K562 (cell line): ENCODE measurements around the gene STX1B. TPM values are rescaled to one million over a fixed set of nuclear protein-coding genes. Genes with fewer than 3 reads are reported as not detected.
A peak's percentile ranks its signal among the peaks of the same experiment; 100 is the strongest.

Experiments
- AFF1 ChIP-seq, 2 experiments: fragments of 450-650 bp; IDR thresholded peaks; 2 replicates each; pipeline ENCODE4 v1.6.1; 2018; ENCODE audit warnings: mild to moderate bottlenecking in 2 of 2, low read depth in 1 of 2; ENCODE audit not compliant: partially characterized antibody in 2 of 2
- ATF3 ChIP-seq, 2 experiments: fragments of 450-650 bp in 1 of 2; sonication (generic) in 1 of 2; formaldehyde crosslinking in 1 of 2; IDR thresholded peaks in 1 of 2; conservative IDR thresholded peaks in 1 of 2; 2 replicates each; pipeline versions ENCODE4 v1.6.1 to v1.8.1; 2016 to 2023; ENCODE audit warnings: mild to moderate bottlenecking in 2 of 2, moderate library complexity in 2 of 2, inconsistent platforms in 1 of 2, missing genetic modification reagents in 1 of 2
- ATF7 ChIP-seq: fragments of 450-650 bp; IDR thresholded peaks from 2 replicates; pipeline ENCODE4 v1.7.1; 2014; ENCODE audit warnings: mild to moderate bottlenecking, moderate library complexity
- DDX20 ChIP-seq: fragments of 450-650 bp; IDR thresholded peaks from 2 replicates; pipeline ENCODE4 v1.6.1; 2016; ENCODE audit warnings: missing genetic modification characterization, low read depth, mild to moderate bottlenecking, missing compliant biosample characterization, moderate library complexity
- EP300 ChIP-seq: IDR thresholded peaks from 2 replicates; pipeline ENCODE4 v1.6.1; 2012; ENCODE audit warnings: low read length, improper control_type of control experiment
- GMEB1 ChIP-seq: fragments of 250-450 bp; sonication (Bioruptor Pico); IDR thresholded peaks from 2 replicates; pipeline ENCODE4 v1.4.0; 2020; ENCODE audit warnings: mild to moderate bottlenecking
- GTF2B ChIP-seq: IDR thresholded peaks from 2 replicates; pipeline ENCODE4 v1.6.1; 2011; ENCODE audit not compliant: insufficient read length; ENCODE audit errors: extremely low read depth
- JUN ChIP-seq, 2 experiments: sonication (generic) in 1 of 2; formaldehyde crosslinking in 1 of 2; IDR thresholded peaks; 2 replicates each; pipeline versions ENCODE4 v1.6.1 to v1.8.0; 2012 to 2022; ENCODE audit warnings: borderline replicate concordance in 2 of 2, mild to moderate bottlenecking in 2 of 2, improper control_type of control experiment in 1 of 2, low read depth in 1 of 2, low read length in 1 of 2, missing genetic modification reagents in 1 of 2
- KAT7 ChIP-seq: sonication (generic); formaldehyde crosslinking; IDR thresholded peaks from 2 replicates; pipeline ENCODE4 v1.8.0; 2022; ENCODE audit warnings: missing genetic modification reagents, mild to moderate bottlenecking, borderline replicate concordance
- PTBP1 ChIP-seq: fragments of 200-400 bp; formaldehyde crosslinking; IDR thresholded peaks from 2 replicates; pipeline ENCODE4 v1.6.1; 2017; ENCODE audit warnings: low read depth, low read length
- RBM17 ChIP-seq: fragments of 200-400 bp; formaldehyde crosslinking; IDR thresholded peaks from 2 replicates; pipeline ENCODE4 v1.6.1; 2017; ENCODE audit warnings: low read depth, mild to moderate bottlenecking, low read length, borderline replicate concordance
- SAFB2 ChIP-seq: fragments of 200-400 bp; formaldehyde crosslinking; IDR thresholded peaks from 2 replicates; pipeline ENCODE4 v1.6.1; 2018; ENCODE audit warnings: borderline replicate concordance, low read length, low read depth, moderate library complexity; ENCODE audit not compliant: severe bottlenecking
- TFE3 ChIP-seq: fragments of 450-650 bp; formaldehyde crosslinking; IDR thresholded peaks from 2 replicates; pipeline ENCODE4 v1.4.0; 2020; ENCODE audit warnings: mild to moderate bottlenecking, mixed read lengths
- TOE1 ChIP-seq, 2 experiments: fragments of 450-650 bp in 1 of 2; sonication (generic) in 1 of 2; formaldehyde crosslinking in 1 of 2; IDR thresholded peaks; 2 replicates each; pipeline versions ENCODE4 v1.7.1 to v1.8.0; 2016 to 2022; ENCODE audit warnings: borderline replicate concordance in 2 of 2, mild to moderate bottlenecking in 2 of 2, antibody characterized with exemption in 1 of 2, inconsistent platforms in 1 of 2, low read depth in 1 of 2, missing genetic modification reagents in 1 of 2, moderate library complexity in 1 of 2
- ZNF134 ChIP-seq: fragments of 250-450 bp; sonication (Bioruptor Pico); conservative IDR thresholded peaks from 2 replicates; pipeline ENCODE4 v1.4.0; 2020
- polyA plus RNA-seq, 8 experiments: library from polyadenylated mRNA; depleted of rRNA in 4 of 8; stranded (reverse) in 5 of 8; unstranded in 3 of 8; fragments of >200 nt; fragmentation: Nextera tagmentation in 2 of 8; fragmentation: Illumina TruSeq in 1 of 8; extraction: Ambion mirVana in 2 of 8; extraction: Trizol in 1 of 8; gene quantifications; 2 replicates each; pipeline versions ENCODE4 v1.2.1 to v1.2.3, GENCODE V29; 2011 to 2014; ENCODE audit warnings: inconsistent platforms in 1 of 8, missing spikeins in 1 of 8
- total RNA-seq, 7 experiments: library from RNA; depleted of rRNA in 6 of 7; stranded (reverse); fragments of >200 nt in 6 of 7; fragmentation: Illumina TruSeq in 2 of 7; extraction: Trizol in 2 of 7; gene quantifications; 2 replicates each; pipeline versions ENCODE4 v1.2.1 to v1.2.3, GENCODE V29; 2011 to 2021; ENCODE audit warnings: low replicate concordance in 1 of 7

STX1B gene
- total and polyA plus RNA-seq, 9 of the 15 experiments (the other 6 are each of a cell fraction or from before 2014, with no cell fraction given) = 0.07 to 2.5 (median 0.86) TPM

GRCh38 chr16:30941600-30942425, 68.6 kb downstream of the STX1B start (continued):
- TF ChIP-seq AFF1 (IDR thresholded peaks at IDR 0.05; ENCODE audit: low read depth in 1 of 2, partially characterized antibody in 2 of 2) (no peak), ZNF134 (CRISPR knock-in tag) (no peak), RBM17 (no peak), SAFB2 (no peak), GTF2B (no peak), GMEB1 (CRISPR knock-in tag) (no peak), KAT7 (no peak), PTBP1 (no peak), DDX20 (tag) (no peak), ATF3 (IDR thresholded peaks at IDR 0.05) (no peak), ATF3 (CRISPR knock-in tag; conservative IDR thresholded peaks at IDR 0.05) (no peak), EP300 (no peak), TFE3 (no peak), TOE1 (IDR thresholded peaks at IDR 0.05; ENCODE audit: borderline replicate concordance) (peak; percentile 43; the same call in 1 of the 2 replicates), TOE1 (CRISPR knock-in tag; IDR thresholded peaks at IDR 0.05; ENCODE audit: borderline replicate concordance, low read depth) (no peak), JUN (IDR thresholded peaks at IDR 0.05; ENCODE audit: borderline replicate concordance, low read depth, low read length) (peak; percentile 31; the same call in 1 of the 2 replicates), JUN (CRISPR knock-in tag; IDR thresholded peaks at IDR 0.05; ENCODE audit: borderline replicate concordance) (no peak), ATF7 (peak; percentile 67)
